Type B pancreatic cell (in vitro differentiated cells): ENCODE results near the gene USP14. TPM values are rescaled to one million over a fixed set of nuclear protein-coding genes. Genes with fewer than 3 reads are reported as not detected.

ENCODE experiments used
- DNase-seq: peaks from one replicate; pipeline ENCODE4 v3.0.0; 2021; ENCODE audit warnings: mixed read lengths; ENCODE audit not compliant: unreplicated experiment; ENCODE audit errors: extremely low spot score
- H3K27ac Mint-ChIP-seq: 2 replicates; pipeline ENCODE4 v1.8.0; 2021; ENCODE audit warnings: mild to moderate bottlenecking, mixed read lengths
- H3K27me3 Mint-ChIP-seq: 2 replicates; pipeline ENCODE4 v1.8.0; 2021; ENCODE audit warnings: mixed read lengths
- H3K36me3 Mint-ChIP-seq: 2 replicates; pipeline ENCODE4 v1.8.0; 2021; ENCODE audit warnings: mixed read lengths
- H3K4me1 Mint-ChIP-seq: one replicate; pipeline ENCODE4 v1.8.0; 2021; ENCODE audit warnings: mixed read lengths; ENCODE audit not compliant: unreplicated experiment
- H3K4me3 Mint-ChIP-seq: 2 replicates; pipeline ENCODE4 v1.8.0; 2021; ENCODE audit warnings: mild to moderate bottlenecking, mixed read lengths
- H3K9me3 Mint-ChIP-seq: 2 replicates; pipeline ENCODE4 v1.8.0; 2021; ENCODE audit warnings: mixed read lengths
- CTCF ChIP-seq: fragments of 200-600 bp; sonication (generic); conservative IDR thresholded peaks from 2 replicates; pipeline ENCODE4 v1.5.0; 2021; ENCODE audit warnings: antibody characterized with exemption, mild to moderate bottlenecking
- total RNA-seq: library from RNA; stranded (reverse); gene quantifications from 2 replicates; pipeline ENCODE4 v1.2.1, GENCODE V29; 2021; ENCODE audit warnings: low replicate concordance

USP14 gene
- total RNA-seq, 1 donor from 2014 or later: 59.5 TPM

DNA sequence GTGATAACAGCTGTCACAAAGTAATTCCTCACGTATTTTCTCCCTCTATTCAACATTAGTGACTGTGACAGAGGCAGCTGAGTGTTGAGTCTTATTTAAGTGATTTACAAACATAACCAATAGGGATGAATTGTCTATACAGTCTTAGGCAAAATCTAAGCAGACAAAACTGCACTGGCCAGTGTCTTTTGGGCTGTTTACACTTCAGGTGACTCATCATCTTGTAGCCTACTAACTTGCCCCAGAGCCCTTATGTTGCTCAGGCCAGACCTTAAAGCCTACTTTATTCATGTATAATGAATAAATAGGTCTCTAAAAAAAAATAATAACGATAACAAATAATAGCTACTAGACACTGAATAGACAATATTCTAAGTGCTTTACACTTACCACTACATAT, 92.3 kb downstream of the USP14 start:
- no peaks in the 10 kb centered on the region for H3K9me3 Mint-ChIP-seq
- H3K36me3 Mint-ChIP-seq: peaks cover 19% of the 10 kb centered on the region
- no peak for TF ChIP-seq CTCF
- no peak overlapping the region for H3K4me3 Mint-ChIP-seq
- no peak overlapping the region for H3K27ac Mint-ChIP-seq
- no peak for DNase-seq
- no peaks in the 10 kb centered on the region for H3K4me1 Mint-ChIP-seq
- H3K27me3 Mint-ChIP-seq: no peaks in the 10 kb centered on the region

- no peak overlapping the region for H3K27ac Mint-ChIP-seq
- H3K4me3 Mint-ChIP-seq: no peak overlapping the region
- no peaks in the 10 kb centered on the region for H3K4me1 Mint-ChIP-seq
- no peaks in the 10 kb centered on the region for H3K27me3 Mint-ChIP-seq
- DNase-seq: no peak
- peaks cover 21% of the 10 kb centered on the region for H3K36me3 Mint-ChIP-seq
- TF ChIP-seq CTCF: no peak
- no peaks in the 10 kb centered on the region for H3K9me3 Mint-ChIP-seq
Observed at GRCh38 chr18:251572-251971, 93.2 kb downstream of the USP14 start.

GRCh38 chr18:253121-253520, 94.8 kb downstream of the USP14 start:
- TF ChIP-seq CTCF: no peak
- no peak for DNase-seq
- Mint-ChIP-seq H3K27me3 (no peaks in the 10 kb centered on the region), H3K27ac (no peak overlapping the region), H3K4me1 (no peaks in the 10 kb centered on the region), H3K36me3 (peaks cover 31% of the 10 kb centered on the region), H3K9me3 (no peaks in the 10 kb centered on the region), H3K4me3 (no peak overlapping the region)

DNA sequence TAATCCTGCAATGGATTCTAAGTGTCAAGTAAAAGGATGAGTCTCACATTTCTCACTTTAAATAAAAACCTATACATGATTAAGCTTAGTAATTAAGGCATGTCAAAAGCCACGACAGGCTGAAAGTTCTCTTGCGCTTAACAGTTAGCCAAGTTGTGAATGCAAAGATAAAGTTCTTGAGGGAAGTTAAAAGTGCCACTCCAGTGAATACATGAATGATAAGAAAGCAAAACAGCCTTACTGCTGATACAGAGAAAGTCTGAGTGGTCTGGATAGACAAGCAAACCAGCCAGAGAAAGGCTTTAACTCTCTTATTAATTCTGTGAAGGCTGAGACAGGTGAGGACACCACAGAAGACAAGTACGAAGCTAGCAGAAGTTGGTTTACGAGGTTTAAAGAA, 96.8 kb downstream of the USP14 start:
- no peak for DNase-seq
- Mint-ChIP-seq H3K4me3 (no peak overlapping the region), H3K27me3 (no peaks in the 10 kb centered on the region), H3K27ac (no peak overlapping the region), H3K36me3 (peaks cover 27% of the 10 kb centered on the region), H3K9me3 (no peaks in the 10 kb centered on the region), H3K4me1 (no peaks in the 10 kb centered on the region)
- TF ChIP-seq CTCF: no peak

GRCh38 chr18:260547-260946, 102.2 kb downstream of the USP14 start:
- peaks cover 41% of the 10 kb centered on the region for H3K36me3 Mint-ChIP-seq

More at GRCh38 chr18:260547-260946, 102.2 kb downstream of the USP14 start:
- H3K27ac Mint-ChIP-seq: no peak overlapping the region
- no peak for TF ChIP-seq CTCF
- H3K27me3 Mint-ChIP-seq: no peaks in the 10 kb centered on the region
- no peaks in the 10 kb centered on the region for H3K9me3 Mint-ChIP-seq
- no peak for DNase-seq
- no peaks in the 10 kb centered on the region for H3K4me1 Mint-ChIP-seq
- H3K4me3 Mint-ChIP-seq: no peak overlapping the region
